SH-SY5Y (cell line): Measurements from ENCODE around the gene CITED4.

Experiments used
- GATA2 ChIP-seq: IDR thresholded peaks from 2 replicates; pipeline ENCODE4 v1.6.1; 2011; ENCODE audit warnings: mild to moderate bottlenecking, low read depth, low read length
- GATA3 ChIP-seq: IDR thresholded peaks from 2 replicates; pipeline ENCODE4 v1.6.1; 2011; ENCODE audit warnings: low read depth, mild to moderate bottlenecking, low read length, moderate library complexity

DNA sequence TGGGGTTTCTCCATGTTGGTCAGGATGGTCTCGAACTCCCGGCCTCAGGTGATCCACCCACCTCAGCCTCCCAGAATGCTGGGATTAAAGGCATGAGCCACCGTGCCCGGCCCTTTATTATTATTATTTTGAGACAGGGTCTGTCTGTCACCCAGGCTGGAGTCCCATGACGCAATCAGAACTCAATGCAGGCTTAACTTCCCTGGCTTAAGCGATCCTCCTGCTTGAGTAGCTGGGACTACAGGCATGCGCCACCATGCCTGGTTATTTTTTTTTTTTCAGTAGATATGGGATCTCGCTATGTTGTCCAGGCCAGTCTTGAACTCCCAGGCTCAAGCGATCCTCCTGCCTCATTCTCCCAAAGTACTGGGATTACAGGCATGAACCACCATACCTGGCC, 47.1 kb upstream of the CITED4 start:
- TF ChIP-seq GATA3, result no peak
- no peak for TF ChIP-seq GATA2
